Prostate gland (tissue), 2 donors: ENCODE data around the gene MYH6.

Experiments
- CTCF ChIP-seq, 4 experiments: fragments of 200-600 bp in 2 of 4; fragments of 450-650 bp in 2 of 4; sonication (generic) in 2 of 4; IDR thresholded peaks; 1 replicate in 3 of 4; 2 replicates in 1 of 4; pipeline ENCODE4 v1.5.1; 2016 to 2019; ENCODE audit warnings: antibody characterized with exemption in 4 of 4, mild to moderate bottlenecking in 2 of 4, moderate library complexity in 2 of 4
- POLR2A ChIP-seq: fragments of 450-650 bp; IDR thresholded peaks from one replicate; pipeline ENCODE4 v1.6.1; 2016; ENCODE audit warnings: antibody characterized with exemption, mild to moderate bottlenecking

GRCh38 chr14:23442721-23443356, 34.8 kb upstream of the MYH6 start:
- TF ChIP-seq CTCF (IDR thresholded peaks at IDR 0.05), result no peak
- no peak for TF ChIP-seq POLR2A
